Mucosa of stomach (tissue), 1 donor: ENCODE data around the gene KLK12.

Experiments
- H3K27me3 ChIP-seq: one replicate; pipeline ENCODE4 v1.7.0; 2013; ENCODE audit warnings: mild to moderate bottlenecking, low read length; ENCODE audit not compliant: control insufficient read depth, insufficient read depth
- H3K36me3 ChIP-seq: one replicate; pipeline ENCODE4 v1.7.0; 2013; ENCODE audit warnings: low read length; ENCODE audit not compliant: control insufficient read depth, insufficient read depth
- H3K4me1 ChIP-seq: one replicate; pipeline ENCODE4 v1.7.0; 2013; ENCODE audit warnings: mild to moderate bottlenecking, low read length; ENCODE audit not compliant: control insufficient read depth, insufficient read depth
- H3K4me3 ChIP-seq: one replicate; pipeline ENCODE4 v1.7.0; 2013; ENCODE audit warnings: low read length
- H3K9ac ChIP-seq: one replicate; pipeline ENCODE4 v1.7.0; 2013; ENCODE audit warnings: mild to moderate bottlenecking, low read length, moderate library complexity
- H3K9me3 ChIP-seq: one replicate; pipeline ENCODE4 v1.7.0; 2013; ENCODE audit warnings: mild to moderate bottlenecking, low read length, moderate library complexity; ENCODE audit not compliant: control insufficient read depth
- donor health status: Pancreatic carcinoma.

The KLK12 gene

GRCh38 chr19:51043497-51043896 is 8.7 kb upstream of the KLK12 start:
- no peaks in the 10 kb centered on the region for H3K9me3 ChIP-seq
- H3K4me1 ChIP-seq, result no peaks in the 10 kb centered on the region
- H3K36me3 ChIP-seq, result no peaks in the 10 kb centered on the region
- no peaks in the 10 kb centered on the region for H3K27me3 ChIP-seq
- H3K4me3 ChIP-seq, result no peak overlapping the region
- no peak overlapping the region for H3K9ac ChIP-seq

- H3K9me3 ChIP-seq, result no peaks in the 10 kb centered on the region
Observed at GRCh38 chr19:51040151-51040550, 5.3 kb upstream of the KLK12 start.

GRCh38 chr19:51036519-51036918 is 1.7 kb upstream of the KLK12 start:
- Histone ChIP-seq H3K9ac (no peak overlapping the region), H3K4me3 (no peak overlapping the region), H3K36me3 (no peaks in the 10 kb centered on the region), H3K4me1 (no peaks in the 10 kb centered on the region), H3K9me3 (no peaks in the 10 kb centered on the region), H3K27me3 (no peaks in the 10 kb centered on the region)

More at GRCh38 chr19:51040151-51040550, 5.3 kb upstream of the KLK12 start:
- Histone ChIP-seq H3K4me1 (no peaks in the 10 kb centered on the region), H3K27me3 (no peaks in the 10 kb centered on the region), H3K9ac (no peak overlapping the region), H3K36me3 (no peaks in the 10 kb centered on the region), H3K4me3 (no peak overlapping the region)

GRCh38 chr19:51031880-51032225 is 2.9 kb downstream of the KLK12 start:
- H3K27me3 ChIP-seq, result peaks cover 3% of the 10 kb centered on the region
- peaks cover 1% of the 10 kb centered on the region for H3K4me1 ChIP-seq
- H3K9ac ChIP-seq, result no peak overlapping the region
- H3K9me3 ChIP-seq, result no peaks in the 10 kb centered on the region
- H3K36me3 ChIP-seq, result no peaks in the 10 kb centered on the region
- H3K4me3 ChIP-seq, result no peak overlapping the region

GRCh38 chr19:51031220-51031879 is 3.5 kb downstream of the KLK12 start:
- Histone ChIP-seq H3K4me1 (peaks cover 6% of the 10 kb centered on the region), H3K27me3 (peaks cover 3% of the 10 kb centered on the region), H3K36me3 (no peaks in the 10 kb centered on the region), H3K9me3 (no peaks in the 10 kb centered on the region), H3K9ac (no peak overlapping the region), H3K4me3 (no peak overlapping the region)

GRCh38 chr19:51030631-51031030 is 4.2 kb downstream of the KLK12 start:
- Histone ChIP-seq H3K27me3 (peaks cover 3% of the 10 kb centered on the region), H3K9me3 (no peaks in the 10 kb centered on the region), H3K9ac (no peak overlapping the region), H3K4me1 (peaks cover 11% of the 10 kb centered on the region), H3K4me3 (no peak overlapping the region), H3K36me3 (no peaks in the 10 kb centered on the region)

- Histone ChIP-seq H3K9ac (no peak overlapping the region), H3K27me3 (peaks cover 3% of the 10 kb centered on the region), H3K9me3 (no peaks in the 10 kb centered on the region), H3K4me1 (peaks cover 15% of the 10 kb centered on the region), H3K4me3 (no peak overlapping the region), H3K36me3 (no peaks in the 10 kb centered on the region)
Observed at GRCh38 chr19:51029718-51030117, 5.1 kb downstream of the KLK12 start.

- H3K4me3 ChIP-seq, result no peak overlapping the region
- no peaks in the 10 kb centered on the region for H3K36me3 ChIP-seq
- peaks cover 3% of the 10 kb centered on the region for H3K27me3 ChIP-seq
- H3K9me3 ChIP-seq, result no peaks in the 10 kb centered on the region
- peaks cover 15% of the 10 kb centered on the region for H3K4me1 ChIP-seq
- H3K9ac ChIP-seq, result no peak overlapping the region
Observed at GRCh38 chr19:51027873-51028272, 6.9 kb downstream of the KLK12 start.

- H3K4me3 ChIP-seq, result peak overlapping the region; percentile 49
- H3K4me1 ChIP-seq, result peaks cover 15% of the 10 kb centered on the region
- H3K36me3 ChIP-seq, result no peaks in the 10 kb centered on the region
- peak overlapping the region; percentile 84 for H3K9ac ChIP-seq
- H3K27me3 ChIP-seq, result peaks cover 3% of the 10 kb centered on the region
- H3K9me3 ChIP-seq, result no peaks in the 10 kb centered on the region
Observed at GRCh38 chr19:51027126-51027806, 7.5 kb downstream of the KLK12 start.

GRCh38 chr19:51026554-51026831 is 8.3 kb downstream of the KLK12 start, which contains the start of gene KLK11:
Gene KLK11 (minus strand): TSS chr19:51026616. CDS start chr19:51025631, 985 bp downstream.
- no peaks in the 10 kb centered on the region for H3K36me3 ChIP-seq
- peaks cover 3% of the 10 kb centered on the region for H3K27me3 ChIP-seq
- H3K4me1 ChIP-seq, result peaks cover 15% of the 10 kb centered on the region
- peak within 1 kb of the TSS; percentile 49 for H3K4me3 ChIP-seq
- peak within 1 kb of the TSS; percentile 84 for H3K9ac ChIP-seq
- H3K9me3 ChIP-seq, result no peaks in the 10 kb centered on the region

- H3K36me3 ChIP-seq, result no peaks in the 10 kb centered on the region
- peak overlapping the region; percentile 84 for H3K9ac ChIP-seq
- H3K4me1 ChIP-seq, result peaks cover 15% of the 10 kb centered on the region
- peaks cover 3% of the 10 kb centered on the region for H3K27me3 ChIP-seq
- H3K4me3 ChIP-seq, result peak overlapping the region; percentile 49
- H3K9me3 ChIP-seq, result no peaks in the 10 kb centered on the region
Observed at GRCh38 chr19:51025809-51026553, 8.8 kb downstream of the KLK12 start.

- no peak overlapping the region for H3K9ac ChIP-seq
- no peaks in the 10 kb centered on the region for H3K36me3 ChIP-seq
- H3K27me3 ChIP-seq, result peaks cover 1% of the 10 kb centered on the region
- H3K4me1 ChIP-seq, result peaks cover 15% of the 10 kb centered on the region
- H3K9me3 ChIP-seq, result no peaks in the 10 kb centered on the region
- no peak overlapping the region for H3K4me3 ChIP-seq
Observed at GRCh38 chr19:51025401-51025800, 9.4 kb downstream of the KLK12 start.
